ENCODE data around the gene SUV39H2. TPM values are rescaled to one million over a fixed set of nuclear protein-coding genes. Genes with fewer than 3 reads are reported as not detected.
"Not testable (repeated sequence)": the region's sequence is repeated elsewhere in the genome, so short reads cannot be mapped to it uniquely, and the experiment has no call there.

SUV39H2 gene
- total and polyA plus RNA-seq, 4 donors: 14.4 to 19.4 (median 15.8) TPM

- DNase-seq (ENCODE audit: low read depth in 4 of 6, low spot score in 6 of 6): peak in 1 of 6 donors; percentile 9
- Histone ChIP-seq H3K4me1 (ENCODE audit: control insufficient read depth, insufficient read depth, low read length) (peaks cover 5% of the 10 kb centered on the region), H3K27ac (ENCODE audit: low read depth, low read length) (no peak overlapping the region), H3K9me3 (ENCODE audit: control insufficient read depth, insufficient read depth, low read length) (no peaks in the 10 kb centered on the region), H3K4me3 (ENCODE audit: low read depth, low read length) (no peak overlapping the region), H3K36me3 (ENCODE audit: control insufficient read depth, insufficient read depth, low read length) (peaks cover 28% of the 10 kb centered on the region), H3K27me3 (ENCODE audit: control insufficient read depth, insufficient read depth, low read length) (no peaks in the 10 kb centered on the region)
- WGBS (ENCODE audit: insufficient coverage): 82% methylated on average over 15 of the region's 15 CpGs
These were observed 35.2 kb upstream of the SUV39H2 start for GRCh38 chr10:14843327-14843988.

GRCh38 chr10:14844948-14845347 is 33.7 kb upstream of the SUV39H2 start:
- Histone ChIP-seq H3K9me3 (ENCODE audit: control insufficient read depth, insufficient read depth, low read length) (no peaks in the 10 kb centered on the region), H3K4me3 (ENCODE audit: low read depth, low read length) (no peak overlapping the region), H3K27ac (ENCODE audit: low read depth, low read length) (no peak overlapping the region), H3K27me3 (ENCODE audit: control insufficient read depth, insufficient read depth, low read length) (no peaks in the 10 kb centered on the region), H3K4me1 (ENCODE audit: control insufficient read depth, insufficient read depth, low read length) (no peaks in the 10 kb centered on the region), H3K36me3 (ENCODE audit: control insufficient read depth, insufficient read depth, low read length) (peaks cover 30% of the 10 kb centered on the region)
- DNase-seq (ENCODE audit: low read depth in 4 of 6, low spot score in 6 of 6): no peak
- WGBS (ENCODE audit: insufficient coverage): no CpG with 5 or more reads among the region's 2 CpGs

- Histone ChIP-seq H3K27ac (ENCODE audit: low read depth, low read length) (no peak overlapping the region), H3K27me3 (ENCODE audit: control insufficient read depth, insufficient read depth, low read length) (no peaks in the 10 kb centered on the region), H3K4me3 (ENCODE audit: low read depth, low read length) (no peak overlapping the region), H3K4me1 (ENCODE audit: control insufficient read depth, insufficient read depth, low read length) (no peaks in the 10 kb centered on the region), H3K36me3 (ENCODE audit: control insufficient read depth, insufficient read depth, low read length) (peaks cover 7% of the 10 kb centered on the region), H3K9me3 (ENCODE audit: control insufficient read depth, insufficient read depth, low read length) (no peaks in the 10 kb centered on the region)
- WGBS (ENCODE audit: insufficient coverage): 100% methylated on average over 1 of the region's 3 CpGs
- DNase-seq (ENCODE audit: low read depth in 4 of 6, low spot score in 6 of 6): no peak
These were observed 26.4 kb upstream of the SUV39H2 start for GRCh38 chr10:14852236-14852635.

GRCh38 chr10:14855453-14855852 is 23.2 kb upstream of the SUV39H2 start:
- Histone ChIP-seq H3K4me3 (ENCODE audit: low read depth, low read length) (no peak overlapping the region), H3K36me3 (ENCODE audit: control insufficient read depth, insufficient read depth, low read length) (peaks cover 7% of the 10 kb centered on the region), H3K27ac (ENCODE audit: low read depth, low read length) (no peak overlapping the region), H3K9me3 (ENCODE audit: control insufficient read depth, insufficient read depth, low read length) (no peaks in the 10 kb centered on the region), H3K4me1 (ENCODE audit: control insufficient read depth, insufficient read depth, low read length) (no peaks in the 10 kb centered on the region), H3K27me3 (ENCODE audit: control insufficient read depth, insufficient read depth, low read length) (no peaks in the 10 kb centered on the region)
- WGBS (ENCODE audit: insufficient coverage): no CpG with 5 or more reads among the region's 1 CpG
- no peak for DNase-seq (ENCODE audit: low read depth in 4 of 6, low spot score in 6 of 6)

- Histone ChIP-seq H3K27ac (ENCODE audit: low read depth, low read length) (no peak overlapping the region), H3K27me3 (ENCODE audit: control insufficient read depth, insufficient read depth, low read length) (no peaks in the 10 kb centered on the region), H3K36me3 (ENCODE audit: control insufficient read depth, insufficient read depth, low read length) (peaks cover 15% of the 10 kb centered on the region), H3K9me3 (ENCODE audit: control insufficient read depth, insufficient read depth, low read length) (no peaks in the 10 kb centered on the region), H3K4me3 (ENCODE audit: low read depth, low read length) (no peak overlapping the region), H3K4me1 (ENCODE audit: control insufficient read depth, insufficient read depth, low read length) (no peaks in the 10 kb centered on the region)
- 100% methylated on average over 1 of the region's 6 CpGs for WGBS (ENCODE audit: insufficient coverage)
- DNase-seq (ENCODE audit: low read depth in 4 of 6, low spot score in 6 of 6): no peak
These were observed 20.2 kb upstream of the SUV39H2 start for GRCh38 chr10:14858338-14858960.

GRCh38 chr10:14859043-14859442 is 19.6 kb upstream of the SUV39H2 start:
- no peak overlapping the region for H3K4me3 ChIP-seq (ENCODE audit: low read depth, low read length)
- WGBS (ENCODE audit: insufficient coverage): 88% methylated on average over 3 of the region's 5 CpGs
- H3K27ac ChIP-seq (ENCODE audit: low read depth, low read length): no peak overlapping the region
- no peaks in the 10 kb centered on the region for H3K9me3 ChIP-seq (ENCODE audit: control insufficient read depth, insufficient read depth, low read length)
- H3K27me3 ChIP-seq (ENCODE audit: control insufficient read depth, insufficient read depth, low read length): no peaks in the 10 kb centered on the region
- H3K4me1 ChIP-seq (ENCODE audit: control insufficient read depth, insufficient read depth, low read length): no peaks in the 10 kb centered on the region
- no peak for DNase-seq (ENCODE audit: low read depth in 4 of 6, low spot score in 6 of 6)
- H3K36me3 ChIP-seq (ENCODE audit: control insufficient read depth, insufficient read depth, low read length): peaks cover 15% of the 10 kb centered on the region

DNA sequence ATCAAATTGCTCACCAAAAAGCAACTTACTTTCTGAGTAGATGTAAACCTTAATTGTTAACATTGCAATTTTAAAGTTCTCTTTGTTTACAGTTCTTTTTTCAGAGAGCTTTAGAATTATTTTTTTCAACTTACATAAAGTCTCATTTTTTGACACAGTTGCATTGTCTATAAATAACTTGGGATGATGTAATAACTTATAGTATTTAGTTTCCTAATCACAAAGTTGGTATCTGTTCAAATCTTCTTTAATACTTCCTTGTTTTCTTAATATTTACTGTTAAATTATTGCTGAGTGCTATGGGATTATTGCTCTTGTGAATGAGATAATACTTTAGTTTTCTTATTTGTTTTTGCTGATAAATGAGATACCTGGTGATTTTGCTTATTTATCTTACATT is 18.9 kb upstream of the SUV39H2 start:
- H3K9me3 ChIP-seq (ENCODE audit: control insufficient read depth, insufficient read depth, low read length): no peaks in the 10 kb centered on the region
- peaks cover 15% of the 10 kb centered on the region for H3K36me3 ChIP-seq (ENCODE audit: control insufficient read depth, insufficient read depth, low read length)
- no peaks in the 10 kb centered on the region for H3K4me1 ChIP-seq (ENCODE audit: control insufficient read depth, insufficient read depth, low read length)
- no peak overlapping the region for H3K27ac ChIP-seq (ENCODE audit: low read depth, low read length)
- no peaks in the 10 kb centered on the region for H3K27me3 ChIP-seq (ENCODE audit: control insufficient read depth, insufficient read depth, low read length)
- no peak overlapping the region for H3K4me3 ChIP-seq (ENCODE audit: low read depth, low read length)
- no peak for DNase-seq (ENCODE audit: low read depth in 4 of 6, low spot score in 6 of 6)

DNA sequence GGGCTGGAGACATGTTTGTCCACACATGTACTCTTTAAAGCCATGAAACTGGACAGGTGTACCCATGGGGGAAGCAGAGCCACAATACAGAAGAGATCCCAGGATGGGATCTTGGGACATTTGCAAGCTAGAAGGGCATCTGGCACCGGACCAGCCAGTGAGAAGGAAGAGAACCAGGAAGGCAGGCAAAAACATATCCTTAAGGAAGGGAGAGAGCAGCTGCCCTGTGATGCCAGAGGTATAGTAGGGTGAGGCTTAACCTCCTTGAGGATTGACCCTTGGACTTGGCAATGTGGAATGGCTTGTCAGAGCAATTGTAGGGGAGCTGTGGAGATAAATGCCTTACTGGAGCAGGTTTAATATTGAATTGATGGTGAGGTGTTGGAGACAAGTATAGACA is 17.9 kb upstream of the SUV39H2 start:
- Histone ChIP-seq H3K4me1 (ENCODE audit: control insufficient read depth, insufficient read depth, low read length) (no peaks in the 10 kb centered on the region), H3K36me3 (ENCODE audit: control insufficient read depth, insufficient read depth, low read length) (peaks cover 15% of the 10 kb centered on the region), H3K27ac (ENCODE audit: low read depth, low read length) (no peak overlapping the region), H3K9me3 (ENCODE audit: control insufficient read depth, insufficient read depth, low read length) (no peaks in the 10 kb centered on the region), H3K4me3 (ENCODE audit: low read depth, low read length) (no peak overlapping the region), H3K27me3 (ENCODE audit: control insufficient read depth, insufficient read depth, low read length) (no peaks in the 10 kb centered on the region)
- no peak for DNase-seq (ENCODE audit: low read depth in 4 of 6, low spot score in 6 of 6)
- 85% methylated on average over 1 of the region's 1 CpG for WGBS (ENCODE audit: insufficient coverage)

DNA sequence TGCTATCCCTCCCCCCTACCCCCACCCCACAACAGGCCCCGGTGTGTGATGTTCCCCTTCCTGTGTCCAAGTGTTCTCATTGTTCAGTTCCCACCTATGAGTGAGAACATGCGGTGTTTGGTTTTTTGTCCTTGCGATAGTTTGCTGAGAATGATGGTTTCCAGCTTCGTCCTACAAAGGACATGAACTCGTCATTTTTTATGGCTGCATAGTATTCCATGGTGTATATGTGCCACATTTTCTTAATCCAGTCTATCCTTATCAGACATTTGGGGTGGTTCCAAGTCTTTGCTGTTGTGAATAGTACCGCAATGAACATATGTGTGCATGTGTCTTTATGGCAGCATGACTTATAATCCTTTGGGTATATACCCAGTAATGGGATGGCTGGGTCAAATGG is 14.2 kb upstream of the SUV39H2 start:
- not testable (repeated sequence) for H3K27ac ChIP-seq (ENCODE audit: low read depth, low read length); H3K9me3 ChIP-seq (ENCODE audit: control insufficient read depth, insufficient read depth, low read length); H3K27me3 ChIP-seq (ENCODE audit: control insufficient read depth, insufficient read depth, low read length); DNase-seq (ENCODE audit: low read depth in 4 of 6, low spot score in 6 of 6); H3K4me3 ChIP-seq (ENCODE audit: low read depth, low read length); H3K4me1 ChIP-seq (ENCODE audit: control insufficient read depth, insufficient read depth, low read length)
- WGBS (ENCODE audit: insufficient coverage): no CpG with 5 or more reads among the region's 6 CpGs
- peaks cover 16% of the 10 kb centered on the region for H3K36me3 ChIP-seq (ENCODE audit: control insufficient read depth, insufficient read depth, low read length)

GRCh38 chr10:14864871-14865270 is 13.8 kb upstream of the SUV39H2 start:
- not testable (repeated sequence) for H3K27ac ChIP-seq (ENCODE audit: low read depth, low read length); H3K27me3 ChIP-seq (ENCODE audit: control insufficient read depth, insufficient read depth, low read length); H3K9me3 ChIP-seq (ENCODE audit: control insufficient read depth, insufficient read depth, low read length); H3K4me1 ChIP-seq (ENCODE audit: control insufficient read depth, insufficient read depth, low read length); H3K4me3 ChIP-seq (ENCODE audit: low read depth, low read length); DNase-seq (ENCODE audit: low read depth in 4 of 6, low spot score in 6 of 6)
- H3K36me3 ChIP-seq (ENCODE audit: control insufficient read depth, insufficient read depth, low read length): peaks cover 16% of the 10 kb centered on the region
- no CpG with 5 or more reads among the region's 3 CpGs for WGBS (ENCODE audit: insufficient coverage)

Data from spinal cord (tissue), 10 donors.